ENCODE data around the gene LCE5A. TPM values are rescaled to one million over a fixed set of nuclear protein-coding genes. Genes with fewer than 3 reads are reported as not detected.
"Not testable (repeated sequence)": the region's sequence is repeated elsewhere in the genome, so short reads cannot be mapped to it uniquely, and the experiment has no call there.

LCE5A gene
- total RNA-seq, 1 experiment from 2014 or later, result not detected

DNA sequence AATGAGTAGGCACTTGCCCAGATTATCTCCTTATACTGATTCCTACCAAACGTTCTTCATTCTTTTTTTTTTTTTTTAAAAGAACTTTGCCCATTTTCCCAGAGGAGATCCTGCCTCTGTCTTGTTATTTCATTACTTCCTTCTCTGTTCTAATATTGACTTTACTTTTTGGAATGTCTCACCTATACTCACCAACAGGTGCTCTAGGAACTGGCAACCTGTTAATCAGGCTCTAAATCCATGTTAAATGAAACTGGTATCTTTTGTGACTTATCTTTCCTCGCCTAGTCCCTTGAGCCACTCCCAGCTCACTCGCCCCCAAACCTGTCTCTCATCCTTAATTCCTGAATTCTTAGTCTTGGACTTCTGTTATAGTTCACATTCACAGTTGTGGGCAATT is 2.5 kb downstream of the LCE5A start:
- DNase-seq (ENCODE audit: low read depth, low spot score), result no peak
- in situ Hi-C loops (cut with HindIII; ENCODE audit: low pct_unique_long_range_greater_than_20kb, low sequenced_read_pairs), result no loop called here

DNA sequence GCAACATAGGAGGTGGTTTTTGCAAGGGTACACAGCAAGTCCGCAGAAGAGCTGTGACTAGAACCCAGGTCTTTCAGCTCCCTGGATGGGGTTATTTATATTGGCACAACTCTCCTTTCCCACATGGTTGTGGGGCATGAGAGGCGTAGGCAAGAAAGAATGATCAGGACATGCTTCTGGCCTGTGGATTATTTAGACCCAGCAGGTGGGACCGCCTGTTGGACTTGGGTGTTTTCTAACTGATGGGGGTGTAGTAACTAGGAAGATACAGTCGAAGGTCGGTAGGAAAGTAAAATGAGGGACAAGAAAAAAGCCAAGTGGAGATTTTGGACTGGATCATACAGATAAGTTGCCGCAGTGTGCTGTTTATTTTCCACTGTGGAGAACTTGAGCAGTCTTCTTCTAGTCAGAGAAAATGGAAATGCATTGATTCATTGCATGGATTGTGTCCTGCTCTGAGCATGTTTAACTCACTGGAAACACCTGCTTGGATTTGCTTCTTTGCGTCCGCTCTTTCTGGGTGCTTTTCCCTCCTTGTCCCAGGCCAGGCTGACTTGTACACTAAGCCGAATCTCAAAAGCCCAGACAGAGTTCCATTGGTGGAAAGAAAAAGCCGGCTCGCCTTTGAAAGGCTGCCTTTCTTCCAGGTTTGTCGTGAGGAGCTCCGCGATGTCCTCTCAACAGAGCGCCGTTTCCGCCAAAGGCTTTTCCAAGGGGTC is 4.3 kb downstream of the LCE5A start:
- in situ Hi-C loops (cut with HindIII; ENCODE audit: low pct_unique_long_range_greater_than_20kb, low sequenced_read_pairs), result no loop called here

DNA sequence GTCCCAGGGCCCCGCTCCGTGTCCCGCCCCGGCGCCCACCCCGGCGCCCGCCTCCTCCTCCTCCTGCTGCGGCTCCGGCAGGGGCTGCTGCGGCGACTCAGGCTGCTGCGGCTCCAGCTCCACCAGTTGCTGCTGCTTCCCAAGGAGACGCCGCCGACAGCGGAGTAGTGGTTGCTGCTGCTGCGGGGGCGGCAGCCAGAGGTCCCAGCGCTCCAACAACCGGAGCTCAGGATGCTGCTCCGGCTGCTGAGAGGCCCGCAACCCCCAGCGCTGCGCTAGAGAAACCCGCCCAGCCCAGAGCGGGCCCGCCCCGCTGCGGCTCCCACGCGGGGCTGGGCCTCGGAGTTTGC is 4.8 kb downstream of the LCE5A start:
- DNase-seq (ENCODE audit: low read depth, low spot score), result no peak
- in situ Hi-C loops (cut with HindIII; ENCODE audit: low pct_unique_long_range_greater_than_20kb, low sequenced_read_pairs), result no loop called here

More for the DNA sequence above, 4.3 kb downstream of the LCE5A start:
- DNase-seq (ENCODE audit: low read depth, low spot score), result no peak

DNA sequence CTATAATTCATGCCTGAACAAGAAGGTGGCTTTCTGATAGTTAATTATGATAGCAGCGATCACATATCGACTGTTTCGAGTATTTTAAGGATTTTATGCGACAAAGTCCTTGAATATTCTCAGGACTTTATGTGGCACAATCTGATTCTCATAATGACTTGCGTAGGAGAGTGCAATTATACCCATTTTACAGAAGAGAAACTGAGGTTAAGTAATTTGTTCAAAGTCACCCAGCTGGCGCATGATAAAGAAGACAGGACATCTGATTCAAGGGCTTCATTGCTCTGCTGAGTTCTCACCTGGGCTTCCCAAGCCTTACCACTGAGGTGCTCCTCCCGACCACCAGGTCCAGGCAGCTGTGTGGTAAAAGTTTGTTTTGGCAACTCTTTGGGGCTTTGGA is 5.5 kb downstream of the LCE5A start:
- in situ Hi-C loops (cut with HindIII; ENCODE audit: low pct_unique_long_range_greater_than_20kb, low sequenced_read_pairs), result no loop called here
- no peak for DNase-seq (ENCODE audit: low read depth, low spot score)

DNA sequence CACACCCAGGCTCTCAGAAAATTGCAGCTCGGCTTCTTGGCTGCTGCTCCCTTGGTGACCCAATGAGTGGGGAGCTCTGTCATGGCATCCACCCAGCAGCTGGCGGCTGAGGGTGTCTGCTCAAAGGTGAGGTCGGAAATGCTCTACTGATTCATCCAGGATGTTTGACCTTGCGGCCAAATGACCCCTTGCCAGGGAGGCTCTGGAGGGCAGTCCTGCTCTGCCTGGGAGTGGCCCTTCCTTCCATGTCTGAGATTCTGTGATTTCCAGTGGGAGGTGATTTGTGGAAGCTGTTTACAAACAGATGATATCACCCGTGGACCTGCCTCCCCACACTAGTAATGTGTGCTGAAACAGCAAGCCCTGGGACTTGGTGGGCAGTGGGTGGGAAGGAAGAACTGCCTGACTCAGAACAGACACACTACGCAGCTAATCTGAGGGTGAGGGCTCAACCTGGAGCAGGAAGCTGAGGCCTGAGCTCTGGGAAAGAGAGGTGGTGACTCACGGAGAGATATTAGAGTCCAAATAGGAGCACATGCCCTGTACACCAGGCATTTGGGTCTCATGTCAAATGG is 6.7 kb downstream of the LCE5A start:
- no peak for DNase-seq (ENCODE audit: low read depth, low spot score)
- in situ Hi-C loops (cut with HindIII; ENCODE audit: low pct_unique_long_range_greater_than_20kb, low sequenced_read_pairs), result no loop called here

DNA sequence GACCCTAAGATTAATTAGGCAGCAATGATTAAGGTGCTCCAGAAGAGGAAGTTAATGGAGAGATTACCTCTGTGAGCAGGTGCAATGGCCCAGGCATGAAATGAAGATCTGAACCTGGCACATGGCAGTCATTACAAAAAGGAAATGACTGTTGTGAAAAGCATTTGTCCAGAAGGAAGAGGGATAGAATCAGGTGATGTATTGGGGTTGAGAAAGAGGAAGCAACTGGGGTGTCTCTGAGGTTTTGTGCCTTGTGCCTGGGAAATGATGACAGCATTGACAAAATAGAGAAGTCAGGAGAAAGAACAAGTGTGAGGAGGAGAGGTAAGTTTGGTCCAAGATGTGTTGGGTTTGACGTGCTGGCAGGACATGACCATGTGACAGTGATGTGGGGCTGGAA is 9.2 kb downstream of the LCE5A start:
- DNase-seq (ENCODE audit: low read depth, low spot score), result no peak
- in situ Hi-C loops (cut with HindIII; ENCODE audit: low pct_unique_long_range_greater_than_20kb, low sequenced_read_pairs), result no loop called here

DNA sequence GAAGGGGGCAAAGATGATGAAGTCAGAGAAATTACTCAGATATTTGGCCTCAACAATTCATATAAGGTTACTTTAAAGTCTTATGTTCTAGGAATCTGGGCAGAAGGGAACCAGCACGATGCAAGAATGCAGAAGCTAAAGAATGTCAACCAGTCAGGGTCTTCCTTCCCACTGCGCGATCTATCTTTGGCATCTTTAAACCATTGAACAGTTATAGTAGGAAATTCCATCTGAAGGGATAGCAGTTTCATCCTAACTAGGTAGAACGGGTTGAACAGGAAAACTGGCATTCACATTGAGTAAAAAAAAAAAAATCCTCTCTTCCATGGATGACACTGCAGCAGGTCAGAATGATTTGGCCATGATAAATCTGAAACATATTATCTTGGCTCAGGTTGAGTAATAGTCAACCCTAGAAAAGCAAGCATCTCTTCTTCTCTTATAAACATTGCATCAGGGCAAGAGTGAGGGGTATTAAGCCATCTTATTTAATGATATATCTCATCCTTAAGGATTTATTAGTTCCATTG is 10.0 kb downstream of the LCE5A start:
- no peak for DNase-seq (ENCODE audit: low read depth, low spot score)
- in situ Hi-C loops (cut with HindIII; ENCODE audit: low pct_unique_long_range_greater_than_20kb, low sequenced_read_pairs), result no loop called here

DNA sequence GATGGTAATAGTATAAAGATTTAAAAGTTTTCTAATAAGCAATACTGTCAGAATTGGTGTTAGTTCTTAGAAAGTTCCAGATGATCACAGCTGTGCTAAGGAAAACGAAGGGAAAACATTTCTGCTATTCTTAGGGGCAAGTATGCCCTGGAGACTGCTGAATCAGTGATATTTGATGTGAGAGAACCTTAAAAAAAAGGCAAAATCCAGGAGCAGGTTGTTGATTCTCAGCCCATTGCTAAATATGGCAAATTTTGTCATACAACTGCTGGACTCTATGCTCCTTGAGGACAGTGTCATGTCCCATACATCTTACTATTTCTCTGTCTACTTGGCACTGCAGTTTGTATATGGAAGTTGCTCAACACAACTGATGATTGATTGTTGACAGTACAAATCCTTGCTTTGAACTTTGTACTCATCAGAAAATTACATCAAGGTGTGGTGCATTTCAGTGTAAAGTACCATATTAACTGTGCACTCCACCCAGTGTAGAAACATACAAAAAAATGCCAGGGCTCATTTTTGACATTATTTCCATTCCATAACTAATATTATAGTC is 14.6 kb downstream of the LCE5A start:
- in situ Hi-C loops (cut with HindIII; ENCODE audit: low pct_unique_long_range_greater_than_20kb, low sequenced_read_pairs), result no loop called here
- DNase-seq (ENCODE audit: low read depth, low spot score), result no peak

DNA sequence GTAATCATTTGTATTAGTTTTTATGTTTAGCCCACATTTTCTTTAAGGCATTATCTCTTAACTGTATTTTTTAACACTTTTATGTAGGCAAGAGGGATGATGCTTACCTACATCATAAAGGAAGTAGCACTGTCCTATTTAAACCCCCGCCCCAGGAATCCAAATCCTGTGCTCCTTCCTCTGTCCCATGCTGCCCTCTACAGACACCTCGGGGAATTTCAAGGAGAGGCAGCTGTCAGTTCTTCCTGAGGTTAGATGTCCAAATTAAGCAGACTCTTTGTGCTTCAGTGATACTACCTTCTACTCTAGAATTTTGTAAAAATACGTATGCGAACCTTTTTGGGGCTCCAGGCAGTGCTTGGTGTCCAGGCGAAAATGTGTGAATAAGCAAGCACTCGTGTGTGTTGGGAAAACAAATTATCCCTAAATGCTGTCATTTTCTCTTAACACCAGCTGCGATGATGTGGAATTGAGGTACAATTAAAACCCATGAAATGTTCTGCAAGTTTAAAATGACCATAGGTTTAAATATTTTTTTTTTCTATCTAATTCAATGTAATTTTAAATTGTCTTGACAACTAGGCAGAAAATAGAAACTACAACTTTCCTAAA is 22.8 kb downstream of the LCE5A start:
- peak; percentile 85 for DNase-seq (ENCODE audit: low read depth, low spot score)
- in situ Hi-C loops (cut with HindIII; ENCODE audit: low pct_unique_long_range_greater_than_20kb, low sequenced_read_pairs), result no loop called here

DNA sequence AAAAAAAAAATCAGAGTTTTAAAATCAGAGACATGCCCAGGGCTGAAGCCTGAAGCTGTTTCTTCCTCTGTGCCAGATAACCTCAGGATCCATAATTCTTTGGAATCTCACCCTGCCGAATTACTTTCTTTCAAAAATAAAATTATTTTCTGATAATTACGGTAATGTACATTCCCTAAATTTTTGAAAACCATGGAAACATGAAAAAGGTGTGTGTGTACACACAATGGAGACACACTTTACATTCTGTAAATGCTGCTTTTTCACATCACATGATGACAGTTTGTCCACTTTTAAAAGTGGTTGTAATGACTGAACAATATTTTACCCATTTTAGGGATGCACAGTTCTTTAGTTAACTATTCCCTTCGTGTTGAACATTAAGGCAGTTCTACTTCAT is 25.2 kb downstream of the LCE5A start:
- no peak for DNase-seq (ENCODE audit: low read depth, low spot score)
- in situ Hi-C loops (cut with HindIII; ENCODE audit: low pct_unique_long_range_greater_than_20kb, low sequenced_read_pairs), result no loop called here

DNA sequence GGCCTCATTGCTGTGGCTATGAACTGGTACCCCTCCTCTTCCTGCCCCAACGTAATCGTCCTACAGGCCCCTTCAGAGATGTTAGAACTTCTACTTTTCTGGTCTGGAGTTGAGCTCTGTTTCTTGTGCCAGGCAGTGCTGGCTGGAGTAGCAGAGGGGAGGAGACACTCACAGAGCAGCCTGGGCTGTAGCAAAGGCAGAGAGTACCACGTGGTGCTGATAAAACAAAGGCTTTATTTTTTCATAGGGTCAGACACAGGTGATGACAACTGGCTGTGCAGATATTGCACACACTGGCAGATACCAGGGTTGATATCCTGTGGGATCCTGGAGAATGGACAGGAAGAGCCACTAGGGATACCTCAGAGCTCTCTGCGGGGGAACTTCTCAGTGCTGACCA is 26.9 kb downstream of the LCE5A start:
- DNase-seq (ENCODE audit: low read depth, low spot score), result no peak
- in situ Hi-C loops (cut with HindIII; ENCODE audit: low pct_unique_long_range_greater_than_20kb, low sequenced_read_pairs), result no loop called here

DNA sequence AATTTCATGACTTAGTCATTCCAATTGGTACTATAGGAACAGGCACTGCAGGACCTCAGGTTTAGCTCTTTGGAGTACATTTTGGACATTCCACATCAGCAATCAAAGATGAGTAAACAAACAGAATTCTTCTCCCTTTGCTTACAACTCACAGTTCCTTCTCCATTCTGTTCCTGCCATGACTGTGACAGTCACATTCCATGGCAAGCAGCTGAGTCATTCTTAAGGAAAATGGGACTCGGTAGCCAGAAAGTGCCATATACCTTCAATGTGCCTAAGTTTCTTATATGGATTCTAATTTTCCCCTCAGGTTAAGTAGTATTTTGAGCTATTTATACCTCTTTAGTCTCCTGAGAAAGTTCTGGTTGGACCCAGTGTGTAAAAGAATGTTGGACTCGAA is 29.3 kb downstream of the LCE5A start:
- in situ Hi-C loops (cut with HindIII; ENCODE audit: low pct_unique_long_range_greater_than_20kb, low sequenced_read_pairs), result no loop called here
- DNase-seq (ENCODE audit: low read depth, low spot score), result no peak

DNA sequence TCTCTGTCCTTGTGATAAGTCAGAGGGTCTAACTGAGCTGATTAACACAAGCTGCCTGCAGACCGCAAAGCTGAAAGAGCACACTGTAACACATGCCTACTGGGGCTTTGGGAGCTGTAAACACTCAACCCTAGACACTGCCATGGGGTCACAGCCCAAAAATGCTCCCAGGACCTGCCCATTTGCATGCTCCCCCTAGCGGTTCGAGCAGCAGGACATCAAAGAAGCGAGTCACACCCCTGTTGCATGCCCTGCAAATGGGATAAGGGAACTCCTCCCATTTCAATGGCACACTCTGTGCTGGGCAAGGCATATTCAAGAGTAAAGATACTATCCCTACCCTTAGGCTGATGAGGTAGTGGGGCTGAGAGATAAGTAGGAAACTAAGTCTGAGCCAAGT is 33.2 kb downstream of the LCE5A start:
- in situ Hi-C loops (cut with HindIII; ENCODE audit: low pct_unique_long_range_greater_than_20kb, low sequenced_read_pairs), result no loop called here
- DNase-seq (ENCODE audit: low read depth, low spot score), result peak; percentile 80

DNA sequence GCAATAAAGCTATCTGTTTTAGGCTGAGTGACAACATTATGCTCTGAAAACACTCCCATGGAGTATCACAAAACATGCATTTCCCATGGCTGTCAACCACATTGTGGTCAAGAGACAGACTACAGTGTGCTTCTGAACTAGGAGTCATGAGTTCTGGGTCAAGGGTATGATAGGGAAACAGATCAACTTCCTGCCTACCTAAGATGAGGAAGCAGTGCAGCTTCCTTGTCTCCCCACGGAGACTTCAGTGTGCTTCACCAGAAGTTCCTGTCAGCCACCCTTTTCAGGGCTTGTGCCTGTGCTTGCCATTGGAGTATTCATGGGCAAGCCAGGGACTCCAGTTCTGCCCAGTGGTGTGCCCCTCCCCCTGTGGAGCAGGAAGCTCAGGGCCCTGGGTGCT is 36.1 kb downstream of the LCE5A start:
- DNase-seq (ENCODE audit: low read depth, low spot score), result no peak
- in situ Hi-C loops (cut with HindIII; ENCODE audit: low pct_unique_long_range_greater_than_20kb, low sequenced_read_pairs), result no loop called here

DNA sequence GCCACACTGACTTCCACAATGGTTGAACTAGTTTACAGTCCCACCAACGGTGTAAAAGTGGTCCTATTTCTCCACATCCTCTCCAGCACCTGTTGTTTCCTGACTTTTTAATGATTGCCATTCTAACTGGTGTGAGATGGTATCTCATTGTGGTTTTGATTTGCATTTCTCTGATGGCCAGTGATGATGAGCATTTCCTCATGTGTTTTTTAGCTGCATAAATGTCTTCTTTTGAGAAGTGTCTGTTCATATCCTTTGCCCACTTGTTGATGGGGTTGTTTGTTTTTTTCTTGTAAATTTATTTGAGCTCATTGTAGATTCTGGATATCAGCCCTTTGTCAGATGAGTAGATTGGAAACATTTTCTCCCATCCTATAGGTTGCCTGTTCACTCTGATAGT is 37.8 kb downstream of the LCE5A start:
- in situ Hi-C loops (cut with HindIII; ENCODE audit: low pct_unique_long_range_greater_than_20kb, low sequenced_read_pairs); DNase-seq (ENCODE audit: low read depth, low spot score): not testable (repeated sequence)

Data from SK-MEL-5 (cell line).